ENCODE results near the gene MARVELD1.

MARVELD1 gene

GRCh38 chr10:97759946-97760345 lies 46.4 kb downstream of the MARVELD1 start:
- no peak for DNase-seq

DNA sequence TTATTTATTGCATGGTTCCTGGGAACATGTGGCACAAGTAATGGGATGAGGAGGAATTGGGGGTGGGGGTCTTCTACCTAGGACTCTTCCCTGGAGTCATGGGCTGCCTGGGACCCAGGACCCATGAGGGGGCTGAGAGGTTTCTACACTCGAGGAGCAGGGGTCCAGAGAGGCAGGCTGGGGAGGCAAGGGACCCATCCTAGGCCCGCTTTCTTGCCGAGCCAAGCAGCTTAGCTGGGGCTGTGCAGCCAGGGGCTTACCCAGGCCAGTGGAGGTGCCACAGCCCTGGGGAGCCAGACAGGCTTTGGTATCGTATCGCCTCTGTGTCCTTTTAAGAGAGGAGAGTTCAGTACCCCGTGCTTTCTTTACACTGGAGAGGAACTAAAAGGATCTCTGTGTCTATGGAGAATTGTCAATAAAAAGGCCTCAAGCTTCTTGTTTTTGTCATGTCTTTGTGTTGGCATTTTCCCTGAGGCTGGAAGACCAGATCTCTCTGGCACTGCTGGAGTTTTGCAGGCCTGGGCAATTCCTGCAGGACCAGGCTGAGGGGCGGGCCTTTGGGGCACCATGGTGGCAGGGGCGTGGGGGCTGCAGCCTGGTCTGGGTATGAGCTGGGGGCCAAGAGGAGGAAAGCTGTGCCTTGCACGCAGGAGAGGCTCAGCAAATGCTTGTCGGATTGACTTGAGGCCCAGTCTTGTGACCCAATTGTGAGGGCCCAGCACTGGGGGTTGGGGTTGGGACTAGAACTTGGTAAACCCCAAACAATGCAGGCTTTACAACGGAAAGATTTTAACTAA lies 47.1 kb downstream of the MARVELD1 start:
- no peak for DNase-seq

DNA sequence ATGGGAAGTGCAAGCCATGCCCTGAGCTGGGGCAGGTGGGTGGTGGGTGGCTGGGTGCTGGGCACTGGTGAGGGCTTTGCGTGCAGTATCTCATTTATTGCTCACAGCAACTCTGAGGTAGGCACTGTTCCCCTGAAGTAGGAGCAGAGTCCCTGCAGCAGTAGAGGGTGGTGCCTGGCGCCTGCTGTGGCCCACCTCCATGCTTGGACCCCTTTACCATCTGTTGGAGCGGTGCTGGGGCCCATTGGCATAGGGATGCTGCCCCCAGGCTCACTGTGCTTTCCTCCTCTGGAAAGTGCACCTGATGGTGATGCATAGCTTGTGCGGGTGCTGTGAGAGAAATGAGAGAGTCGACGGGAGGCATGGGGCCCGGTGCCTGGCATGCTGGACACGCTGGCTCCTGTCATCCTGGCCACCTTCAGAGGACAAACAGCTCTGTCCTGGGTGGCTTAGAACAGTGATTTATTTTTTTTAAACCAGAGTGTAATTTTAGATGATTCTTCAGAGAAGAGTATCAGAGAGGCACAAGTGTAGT lies 47.9 kb downstream of the MARVELD1 start:
- no peak for DNase-seq

- no peak for DNase-seq
Measured at GRCh38 chr10:97762056-97762455, 48.5 kb downstream of the MARVELD1 start.

DNA sequence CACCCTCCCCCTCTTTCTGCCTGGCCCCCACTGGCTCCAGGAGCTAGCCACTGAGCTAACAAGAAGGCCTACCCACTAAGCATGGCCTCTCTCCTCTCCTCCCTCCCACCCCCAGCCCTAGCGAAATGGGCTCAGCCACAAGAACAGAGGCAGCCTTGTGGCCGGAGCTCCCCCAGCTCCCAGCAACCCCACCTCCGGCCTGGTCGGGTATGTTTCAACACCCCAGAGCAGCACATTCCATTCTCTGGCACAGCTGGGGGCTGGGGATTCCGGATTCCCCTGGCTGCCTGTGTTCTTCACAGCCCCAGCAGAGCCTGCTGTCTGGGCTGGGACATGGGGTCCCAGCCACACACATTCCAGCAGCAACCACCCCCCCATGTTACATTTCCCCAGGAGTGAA lies 49.3 kb downstream of the MARVELD1 start:
- DNase-seq: no peak

GRCh38 chr10:97763411-97763810 lies 49.9 kb downstream of the MARVELD1 start:
- no peak for DNase-seq

DNA sequence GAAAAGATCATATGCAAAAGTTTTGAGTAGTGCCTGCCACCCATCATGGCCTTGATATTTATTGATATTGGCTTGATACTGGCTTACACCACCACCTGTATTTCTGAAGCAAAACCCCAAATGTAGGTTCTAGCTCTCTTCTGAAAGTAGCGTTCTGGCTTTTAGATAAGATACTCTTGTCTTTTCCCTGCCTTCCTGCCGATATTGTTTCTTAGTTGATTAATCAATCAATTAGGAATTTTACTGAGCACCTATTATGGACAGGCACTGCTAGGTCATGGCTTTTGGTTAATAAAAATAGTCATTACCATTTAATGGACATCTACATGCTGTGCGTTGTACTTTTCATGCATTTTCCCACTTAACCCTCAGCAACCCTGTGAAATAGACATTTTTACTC lies 50.4 kb downstream of the MARVELD1 start:
- no peak for DNase-seq

- DNase-seq: no peak
Measured at GRCh38 chr10:97764519-97764931, 51.0 kb downstream of the MARVELD1 start.

- no peak for DNase-seq
Measured at GRCh38 chr10:97765201-97765600, 51.7 kb downstream of the MARVELD1 start.

GRCh38 chr10:97766106-97766810 lies 52.7 kb downstream of the MARVELD1 start:
- no peak for DNase-seq

- no peak for DNase-seq
Measured at GRCh38 chr10:97766996-97767924, 53.7 kb downstream of the MARVELD1 start.
